MM.1S (cell line): ENCODE results near the gene EML5.
"Not testable (repeated sequence)": the region's sequence is repeated elsewhere in the genome, so short reads cannot be mapped to it uniquely, and the experiment has no call there.

Source experiments
- DNase-seq: peaks from one replicate; pipeline ENCODE4 v3.0.0-alpha.2; 2015
- H2AFZ ChIP-seq: fragments of 300-600 bp; sonication (generic); 2 replicates; pipeline ENCODE4 v1.6.0; 2016; ENCODE audit warnings: antibody characterized with exemption, low read length
- H3F3A ChIP-seq: fragments of 300-600 bp; sonication (generic); 2 replicates; pipeline ENCODE4 v1.6.1; 2016; ENCODE audit warnings: mild to moderate bottlenecking, antibody characterized with exemption, low read length, moderate library complexity, mixed read lengths; ENCODE audit not compliant: insufficient read depth
- H3K27ac ChIP-seq: fragments of 300-600 bp; sonication (generic); 2 replicates; pipeline ENCODE4 v1.5.1; 2016; ENCODE audit warnings: mild to moderate bottlenecking, low read length
- H3K27me3 ChIP-seq: fragments of 300-600 bp; sonication (generic); replicated peaks from 2 replicates; pipeline ENCODE4 v1.6.0; 2016; ENCODE audit warnings: low read length; ENCODE audit not compliant: insufficient read depth
- H3K36me3 ChIP-seq: fragments of 300-600 bp; sonication (generic); replicated peaks from 2 replicates; pipeline ENCODE4 v1.6.1; 2016; ENCODE audit warnings: mild to moderate bottlenecking, low read length, mixed read lengths; ENCODE audit not compliant: insufficient read depth
- H3K4me1 ChIP-seq: fragments of 300-600 bp; sonication (generic); 2 replicates; pipeline ENCODE4 v1.6.1; 2016; ENCODE audit warnings: low read length, mixed read lengths
- H3K4me2 ChIP-seq: fragments of 300-600 bp; sonication (generic); 2 replicates; pipeline ENCODE4 v1.6.0; 2016; ENCODE audit warnings: low read depth, low read length
- H3K4me3 ChIP-seq: fragments of 300-600 bp; sonication (generic); 2 replicates; pipeline ENCODE4 v1.5.1; 2016; ENCODE audit warnings: low read length, mixed read lengths
- H3K79me2 ChIP-seq: fragments of 300-600 bp; sonication (generic); 2 replicates; pipeline ENCODE4 v1.6.1; 2016; ENCODE audit warnings: mixed run types, low read length, mixed read lengths
- H3K9ac ChIP-seq: fragments of 300-600 bp; sonication (generic); 2 replicates; pipeline ENCODE4 v1.6.1; 2016; ENCODE audit warnings: low read length, mixed read lengths
- H3K9me2 ChIP-seq: fragments of 300-600 bp; sonication (generic); replicated peaks from 2 replicates; pipeline ENCODE4 v1.6.1; 2016; ENCODE audit warnings: mild to moderate bottlenecking, low read length, mixed read lengths; ENCODE audit not compliant: insufficient read depth
- H3K9me3 ChIP-seq: fragments of 300-600 bp; sonication (generic); replicated peaks from 2 replicates; pipeline ENCODE4 v1.6.1; 2016; ENCODE audit warnings: mild to moderate bottlenecking, low read length, mixed read lengths; ENCODE audit not compliant: insufficient read depth
- H4K20me1 ChIP-seq: fragments of 300-600 bp; sonication (generic); 2 replicates; pipeline ENCODE4 v1.6.1; 2016; ENCODE audit warnings: mild to moderate bottlenecking, low read length, moderate library complexity, mixed read lengths; ENCODE audit not compliant: insufficient read depth
- EZH2 ChIP-seq: fragments of 300-600 bp; sonication (generic); optimal IDR thresholded peaks from 2 replicates; pipeline ENCODE3; 2017; ENCODE audit warnings: low read depth, mild to moderate bottlenecking, antibody characterized with exemption, low read length, mixed read lengths
- EZH2phosphoT487 ChIP-seq: fragments of 300-600 bp; sonication (generic); IDR thresholded peaks from 2 replicates; pipeline ENCODE4 v1.6.1; 2018; ENCODE audit warnings: antibody characterized with exemption, low read length
- TF ChIP-seq, protein P1 (sequence below): fragments of 300-600 bp; sonication (generic); IDR thresholded peaks from 2 replicates; pipeline ENCODE4 v1.5.1; 2016; ENCODE audit warnings: antibody characterized with exemption, low read length, mixed read lengths

The EML5 gene

DNA sequence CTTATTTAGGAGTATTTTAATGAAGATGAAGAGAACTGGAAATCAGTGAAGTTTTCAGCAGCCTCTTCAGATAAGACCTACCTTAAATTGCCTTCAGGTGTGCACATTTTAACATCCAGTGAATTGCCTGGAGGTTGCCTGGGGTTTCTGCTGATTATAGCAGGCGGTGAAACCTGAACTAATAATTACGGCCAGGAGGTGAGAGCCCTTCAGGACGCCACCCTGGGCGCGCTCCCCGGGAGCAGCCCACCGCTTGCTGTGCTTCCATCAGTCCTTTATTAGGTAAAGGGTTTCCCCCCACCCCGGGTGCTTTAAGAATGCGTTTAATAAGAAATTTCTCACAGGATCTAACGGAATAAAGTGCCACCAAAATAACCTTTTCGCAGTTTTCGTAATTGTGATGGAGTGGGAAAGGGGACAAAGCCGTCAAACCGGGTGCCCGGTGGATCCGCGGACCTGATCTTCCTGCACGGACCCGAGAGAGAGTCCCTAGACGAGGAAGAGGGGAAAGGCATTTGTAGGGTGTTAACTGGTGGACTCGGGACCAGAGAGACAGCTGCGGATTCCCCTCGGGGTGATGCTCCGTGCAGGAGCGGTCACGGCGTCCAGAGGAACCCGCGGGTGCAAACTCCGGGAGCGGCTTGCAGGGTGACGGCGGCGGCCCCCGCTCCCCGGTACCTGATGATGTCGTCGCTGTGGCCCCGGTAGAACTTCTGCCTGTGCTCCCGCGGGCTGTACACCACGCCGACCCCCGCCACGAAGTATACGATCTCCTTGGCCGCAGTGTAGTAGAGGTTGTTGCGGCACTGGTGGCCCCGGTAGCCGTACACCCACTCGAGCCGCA is 902 bp downstream of the EML5 start:
- Histone ChIP-seq H3K4me3 (peak overlapping the region; percentile 70), H3K79me2 (no peaks in the 10 kb centered on the region), H3K9me3 (no peaks in the 10 kb centered on the region), H3K4me1 (no peaks in the 10 kb centered on the region), H3K9ac (peak overlapping the region; percentile 66; the same call in 1 of the 2 replicates), H4K20me1 (no peaks in the 10 kb centered on the region), H3K36me3 (no peaks in the 10 kb centered on the region), H3K4me2 (peak overlapping the region; percentile 74), H3K9me2 (no peaks in the 10 kb centered on the region), H3K27me3 (no peaks in the 10 kb centered on the region), H3F3A (no peaks in the 10 kb centered on the region), H2AFZ (peak overlapping the region; percentile 63), H3K27ac (peak overlapping the region; percentile 10; the same call in 1 of the 2 replicates)
- no peak for TF ChIP-seq EZH2
- TF ChIP-seq, protein P1, sequence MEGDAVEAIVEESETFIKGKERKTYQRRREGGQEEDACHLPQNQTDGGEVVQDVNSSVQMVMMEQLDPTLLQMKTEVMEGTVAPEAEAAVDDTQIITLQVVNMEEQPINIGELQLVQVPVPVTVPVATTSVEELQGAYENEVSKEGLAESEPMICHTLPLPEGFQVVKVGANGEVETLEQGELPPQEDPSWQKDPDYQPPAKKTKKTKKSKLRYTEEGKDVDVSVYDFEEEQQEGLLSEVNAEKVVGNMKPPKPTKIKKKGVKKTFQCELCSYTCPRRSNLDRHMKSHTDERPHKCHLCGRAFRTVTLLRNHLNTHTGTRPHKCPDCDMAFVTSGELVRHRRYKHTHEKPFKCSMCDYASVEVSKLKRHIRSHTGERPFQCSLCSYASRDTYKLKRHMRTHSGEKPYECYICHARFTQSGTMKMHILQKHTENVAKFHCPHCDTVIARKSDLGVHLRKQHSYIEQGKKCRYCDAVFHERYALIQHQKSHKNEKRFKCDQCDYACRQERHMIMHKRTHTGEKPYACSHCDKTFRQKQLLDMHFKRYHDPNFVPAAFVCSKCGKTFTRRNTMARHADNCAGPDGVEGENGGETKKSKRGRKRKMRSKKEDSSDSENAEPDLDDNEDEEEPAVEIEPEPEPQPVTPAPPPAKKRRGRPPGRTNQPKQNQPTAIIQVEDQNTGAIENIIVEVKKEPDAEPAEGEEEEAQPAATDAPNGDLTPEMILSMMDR = no peak
- TF ChIP-seq EZH2phosphoT487 = no peak
- peak; percentile 8 for DNase-seq

DNA sequence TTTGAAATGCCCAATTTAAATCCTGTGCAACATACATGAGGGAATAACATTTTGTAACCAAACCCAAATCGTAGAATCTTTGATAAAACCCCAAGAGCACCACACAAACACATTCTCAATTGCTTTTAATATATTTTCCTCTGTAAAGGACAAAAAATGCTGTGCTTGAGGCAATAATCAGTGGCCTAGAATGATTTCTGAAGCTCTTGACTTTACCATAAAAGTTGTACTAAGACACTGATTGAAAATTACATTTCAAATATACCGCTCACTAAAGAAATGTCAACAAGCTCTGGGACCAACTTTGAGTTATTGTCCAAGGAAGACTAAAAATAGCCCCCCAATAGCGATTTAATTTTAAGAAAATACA is 1.5 kb downstream of the EML5 start:
- no peaks in the 10 kb centered on the region for H3F3A ChIP-seq
- no peaks in the 10 kb centered on the region for H3K79me2 ChIP-seq
- no peaks in the 10 kb centered on the region for H3K27me3 ChIP-seq
- H3K9ac ChIP-seq = peak overlapping the region; percentile 66; the same call in 1 of the 2 replicates
- no peak for DNase-seq
- no peaks in the 10 kb centered on the region for H3K9me2 ChIP-seq
- H3K36me3 ChIP-seq = no peaks in the 10 kb centered on the region
- peak overlapping the region; percentile 74; the same call in 1 of the 2 replicates for H3K4me2 ChIP-seq
- H3K27ac ChIP-seq = no peak overlapping the region
- TF ChIP-seq EZH2phosphoT487 (no peak), EZH2 (no peak)
- TF ChIP-seq, protein P1 = no peak
- no peaks in the 10 kb centered on the region for H3K9me3 ChIP-seq
- H3K4me3 ChIP-seq = peak overlapping the region; percentile 70
- H4K20me1 ChIP-seq = no peaks in the 10 kb centered on the region
- H2AFZ ChIP-seq = no peak overlapping the region
- no peaks in the 10 kb centered on the region for H3K4me1 ChIP-seq

GRCh38 chr14:88790501-88791251 is 2.1 kb downstream of the EML5 start:
- H3F3A ChIP-seq = no peaks in the 10 kb centered on the region
- no peak for TF ChIP-seq EZH2phosphoT487
- TF ChIP-seq EZH2 = no peak
- TF ChIP-seq, protein P1 = no peak
- H3K27ac ChIP-seq = no peak overlapping the region
- H3K4me3 ChIP-seq = no peak overlapping the region
- H2AFZ ChIP-seq = no peak overlapping the region
- H3K9me3 ChIP-seq = no peaks in the 10 kb centered on the region
- no peaks in the 10 kb centered on the region for H4K20me1 ChIP-seq
- no peak for DNase-seq
- H3K9ac ChIP-seq = no peak overlapping the region
- H3K27me3 ChIP-seq = no peaks in the 10 kb centered on the region
- no peak overlapping the region for H3K4me2 ChIP-seq
- no peaks in the 10 kb centered on the region for H3K79me2 ChIP-seq
- no peaks in the 10 kb centered on the region for H3K9me2 ChIP-seq
- no peaks in the 10 kb centered on the region for H3K36me3 ChIP-seq
- no peaks in the 10 kb centered on the region for H3K4me1 ChIP-seq

- not testable (repeated sequence) for DNase-seq, H3K9me3 ChIP-seq, H3K4me2 ChIP-seq, H3K4me1 ChIP-seq, H3K4me3 ChIP-seq, H4K20me1 ChIP-seq, H3K27me3 ChIP-seq, H3K79me2 ChIP-seq, H3F3A ChIP-seq, H3K27ac ChIP-seq, H3K9ac ChIP-seq, H3K36me3 ChIP-seq, H2AFZ ChIP-seq, H3K9me2 ChIP-seq
Observed at GRCh38 chr14:88789573-88789972, 3.2 kb downstream of the EML5 start.
